WTC11 (cell line): ENCODE measurements around the gene ACSBG1.

ENCODE experiments used
- AFF4 ChIP-seq: sonication (generic); formaldehyde crosslinking; IDR thresholded peaks from 2 replicates; pipeline ENCODE4 v1.8.1; 2023; ENCODE audit warnings: mild to moderate bottlenecking, missing genetic modification reagents, borderline replicate concordance
- CBFB ChIP-seq: sonication (generic); formaldehyde crosslinking; IDR thresholded peaks from 2 replicates; pipeline ENCODE4 v1.8.1; 2022; ENCODE audit warnings: mild to moderate bottlenecking, low read depth, missing genetic modification reagents
- CREB1 ChIP-seq: sonication (generic); formaldehyde crosslinking; IDR thresholded peaks from 2 replicates; pipeline ENCODE4 v1.8.0; 2023; ENCODE audit warnings: mild to moderate bottlenecking, missing genetic modification reagents
- MAX ChIP-seq: sonication (generic); formaldehyde crosslinking; IDR thresholded peaks from 2 replicates; pipeline ENCODE4 v1.8.0; 2022; ENCODE audit warnings: mild to moderate bottlenecking, missing genetic modification reagents
- NR3C1 ChIP-seq: sonication (generic); formaldehyde crosslinking; conservative IDR thresholded peaks from 2 replicates; pipeline ENCODE4 v1.8.1; 2023; ENCODE audit warnings: low read depth, mild to moderate bottlenecking, missing genetic modification reagents
- TF ChIP-seq, protein P1 (sequence below): sonication (generic); formaldehyde crosslinking; IDR thresholded peaks from 2 replicates; pipeline ENCODE4 v1.8.1; 2022; ENCODE audit warnings: low read depth, mild to moderate bottlenecking, moderate library complexity, missing genetic modification reagents, borderline replicate concordance
- TF ChIP-seq, protein P2 (sequence below): fragments of 200-600 bp; IDR thresholded peaks from 2 replicates; pipeline ENCODE4 v1.8.0; 2022; ENCODE audit warnings: antibody characterized with exemption

DNA sequence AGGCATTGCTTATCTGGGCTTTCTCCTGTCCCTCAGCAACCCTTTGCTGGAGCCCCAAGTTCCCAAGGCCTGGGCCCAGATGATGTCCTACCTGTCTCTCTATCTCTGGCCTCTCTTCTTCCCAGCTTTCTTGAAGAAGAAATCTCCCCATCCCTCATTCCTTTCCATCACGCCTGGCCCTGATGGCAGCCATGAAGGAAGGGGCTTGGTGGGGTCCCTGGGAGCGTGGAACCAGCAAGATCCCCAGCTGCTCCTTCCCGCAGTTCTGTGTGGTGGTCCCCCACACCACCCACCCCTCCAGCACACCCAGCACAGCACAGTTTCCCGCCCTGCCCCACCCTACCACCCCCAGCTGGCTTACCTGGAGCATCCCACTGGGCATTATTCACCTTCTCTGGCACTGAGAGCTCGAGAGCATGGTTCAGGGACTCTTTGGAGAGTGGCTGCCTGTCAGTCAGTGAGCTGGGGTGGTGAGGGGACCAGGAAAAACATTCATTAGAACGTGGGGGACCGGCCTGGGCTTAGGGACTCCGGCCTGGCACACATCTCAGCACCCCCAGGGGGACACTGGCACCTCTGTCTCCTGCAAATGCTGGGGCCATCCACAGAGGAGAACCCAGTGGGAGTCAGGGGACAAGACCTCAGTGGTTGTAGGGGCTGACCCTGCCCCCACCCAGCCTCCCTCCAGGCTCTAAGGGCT is 26.6 kb downstream of the ACSBG1 start:
- TF ChIP-seq NR3C1 (no peak), AFF4 (CRISPR knock-in tag) (no peak), CBFB (CRISPR knock-in tag) (no peak), MAX (no peak), CREB1 (CRISPR knock-in tag) (no peak)
- TF ChIP-seq, protein P1, sequence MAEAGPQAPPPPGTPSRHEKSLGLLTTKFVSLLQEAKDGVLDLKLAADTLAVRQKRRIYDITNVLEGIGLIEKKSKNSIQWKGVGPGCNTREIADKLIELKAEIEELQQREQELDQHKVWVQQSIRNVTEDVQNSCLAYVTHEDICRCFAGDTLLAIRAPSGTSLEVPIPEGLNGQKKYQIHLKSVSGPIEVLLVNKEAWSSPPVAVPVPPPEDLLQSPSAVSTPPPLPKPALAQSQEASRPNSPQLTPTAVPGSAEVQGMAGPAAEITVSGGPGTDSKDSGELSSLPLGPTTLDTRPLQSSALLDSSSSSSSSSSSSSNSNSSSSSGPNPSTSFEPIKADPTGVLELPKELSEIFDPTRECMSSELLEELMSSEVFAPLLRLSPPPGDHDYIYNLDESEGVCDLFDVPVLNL (CRISPR knock-in tag), result no peak
- TF ChIP-seq, protein P2, sequence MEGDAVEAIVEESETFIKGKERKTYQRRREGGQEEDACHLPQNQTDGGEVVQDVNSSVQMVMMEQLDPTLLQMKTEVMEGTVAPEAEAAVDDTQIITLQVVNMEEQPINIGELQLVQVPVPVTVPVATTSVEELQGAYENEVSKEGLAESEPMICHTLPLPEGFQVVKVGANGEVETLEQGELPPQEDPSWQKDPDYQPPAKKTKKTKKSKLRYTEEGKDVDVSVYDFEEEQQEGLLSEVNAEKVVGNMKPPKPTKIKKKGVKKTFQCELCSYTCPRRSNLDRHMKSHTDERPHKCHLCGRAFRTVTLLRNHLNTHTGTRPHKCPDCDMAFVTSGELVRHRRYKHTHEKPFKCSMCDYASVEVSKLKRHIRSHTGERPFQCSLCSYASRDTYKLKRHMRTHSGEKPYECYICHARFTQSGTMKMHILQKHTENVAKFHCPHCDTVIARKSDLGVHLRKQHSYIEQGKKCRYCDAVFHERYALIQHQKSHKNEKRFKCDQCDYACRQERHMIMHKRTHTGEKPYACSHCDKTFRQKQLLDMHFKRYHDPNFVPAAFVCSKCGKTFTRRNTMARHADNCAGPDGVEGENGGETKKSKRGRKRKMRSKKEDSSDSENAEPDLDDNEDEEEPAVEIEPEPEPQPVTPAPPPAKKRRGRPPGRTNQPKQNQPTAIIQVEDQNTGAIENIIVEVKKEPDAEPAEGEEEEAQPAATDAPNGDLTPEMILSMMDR, result no peak
